GM23338 (cell line): Measurements from ENCODE around the gene MAST4. TPM values are rescaled to one million over a fixed set of nuclear protein-coding genes. Genes with fewer than 3 reads are reported as not detected.

Source experiments
- ATAC-seq: fragments of 200-7000 bp; cut with Tn5 transposase; 3 replicates; pipeline ENCODE4 v1.9.1; 2020
- DNase-seq: peaks from one replicate; pipeline ENCODE4 v3.0.0-alpha.2; 2015; ENCODE audit warnings: low spot score
- H2AFZ ChIP-seq: fragments of 200-600 bp; sonication (generic); 2 replicates; pipeline ENCODE4 v1.8.0; 2016; ENCODE audit warnings: antibody characterized with exemption, mild to moderate bottlenecking, moderate library complexity
- H3F3A ChIP-seq: fragments of 200-600 bp; sonication (generic); replicated peaks from 2 replicates; pipeline ENCODE4 v1.8.0; 2017; ENCODE audit warnings: antibody characterized with exemption, mixed run types, low read depth
- H3K27ac ChIP-seq: fragments of 200-600 bp; sonication (generic); 2 replicates; pipeline ENCODE4 v1.6.1; 2016; ENCODE audit warnings: low read depth
- H3K27me3 ChIP-seq: fragments of 200-600 bp; sonication (generic); 2 replicates; pipeline ENCODE4 v1.8.0; 2016; ENCODE audit warnings: mild to moderate bottlenecking, mixed run types, moderate library complexity; ENCODE audit not compliant: insufficient read depth
- H3K36me3 ChIP-seq: fragments of 200-600 bp; sonication (generic); 2 replicates; pipeline ENCODE4 v1.8.0; 2016; ENCODE audit warnings: mild to moderate bottlenecking; ENCODE audit not compliant: insufficient read depth
- H3K4me1 ChIP-seq: fragments of 200-600 bp; sonication (generic); 2 replicates; pipeline ENCODE4 v1.8.0; 2016; ENCODE audit warnings: mild to moderate bottlenecking, moderate library complexity; ENCODE audit not compliant: insufficient read depth
- H3K4me2 ChIP-seq: fragments of 200-600 bp; sonication (generic); 2 replicates; pipeline ENCODE4 v1.7.1; 2017; ENCODE audit warnings: mixed run types
- H3K4me3 ChIP-seq: fragments of 200-600 bp; sonication (generic); 2 replicates; pipeline ENCODE4 v1.6.1; 2016; ENCODE audit warnings: mixed run types
- H3K79me2 ChIP-seq: fragments of 200-600 bp; sonication (generic); replicated peaks from 2 replicates; pipeline ENCODE4 v1.8.0; 2017; ENCODE audit warnings: mild to moderate bottlenecking; ENCODE audit not compliant: insufficient read depth
- H3K9me2 ChIP-seq: fragments of 200-600 bp; sonication (generic); 2 replicates; pipeline ENCODE4 v1.8.0; 2017; ENCODE audit not compliant: insufficient read depth
- H4K20me1 ChIP-seq: fragments of 200-600 bp; sonication (generic); replicated peaks from 2 replicates; pipeline ENCODE4 v1.8.0; 2017; ENCODE audit warnings: mild to moderate bottlenecking; ENCODE audit not compliant: insufficient read depth
- H3K27ac Mint-ChIP-seq: 2 replicates; pipeline ENCODE4 v1.8.0; 2020; ENCODE audit warnings: inconsistent platforms, mild to moderate bottlenecking, moderate library complexity, mixed read lengths
- H3K27me3 Mint-ChIP-seq: 3 replicates; pipeline ENCODE4 v1.8.0; 2022; ENCODE audit warnings: low read depth, mild to moderate bottlenecking, moderate library complexity, mixed read lengths, inconsistent platforms; ENCODE audit not compliant: insufficient read depth, poor library complexity
- H3K36me3 Mint-ChIP-seq: 3 replicates; pipeline ENCODE4 v1.8.0; 2021; ENCODE audit warnings: low read depth, mild to moderate bottlenecking, inconsistent platforms, moderate library complexity, mixed read lengths
- H3K4me1 Mint-ChIP-seq: 3 replicates; pipeline ENCODE4 v1.8.0; 2020; ENCODE audit warnings: mild to moderate bottlenecking, inconsistent platforms, mixed read lengths
- H3K4me3 Mint-ChIP-seq: 3 replicates; pipeline ENCODE4 v1.8.0; 2021; ENCODE audit warnings: moderate library complexity, mild to moderate bottlenecking, inconsistent platforms, mixed read lengths
- H3K9me3 Mint-ChIP-seq: 3 replicates; pipeline ENCODE4 v1.8.0; 2020; ENCODE audit warnings: moderate library complexity, mild to moderate bottlenecking, inconsistent platforms, mixed read lengths
- CREB1 ChIP-seq: fragments of 250-450 bp; sonication (Bioruptor Pico); IDR thresholded peaks from 2 replicates; pipeline ENCODE4 v1.5.0; 2020; ENCODE audit warnings: low read depth, mild to moderate bottlenecking, moderate library complexity
- ETS1 ChIP-seq: IDR thresholded peaks from 2 replicates; pipeline ENCODE4 v1.6.1; 2016; ENCODE audit warnings: antibody characterized with exemption
- POLR2AphosphoS5 ChIP-seq: IDR thresholded peaks from 2 replicates; pipeline ENCODE4 v1.6.1; 2016; ENCODE audit warnings: antibody characterized with exemption, low read depth
- STAT1 ChIP-seq: IDR thresholded peaks from one replicate; pipeline ENCODE4 v1.6.1; 2016; ENCODE audit warnings: antibody characterized with exemption; ENCODE audit not compliant: unreplicated experiment
- ZNF114 ChIP-seq: fragments of 250-450 bp; sonication (Bioruptor Pico); IDR thresholded peaks from 2 replicates; pipeline ENCODE4 v1.5.0; 2020; ENCODE audit warnings: mild to moderate bottlenecking, moderate library complexity
- ZNF331 ChIP-seq: fragments of 250-450 bp; sonication (Bioruptor Pico); IDR thresholded peaks from 2 replicates; pipeline ENCODE4 v1.5.0; 2020; ENCODE audit warnings: low read depth, mild to moderate bottlenecking, moderate library complexity
- ZNF462 ChIP-seq: fragments of 250-450 bp; sonication (Bioruptor Pico); IDR thresholded peaks from 2 replicates; pipeline ENCODE4 v1.5.0; 2020; ENCODE audit warnings: mild to moderate bottlenecking, moderate library complexity
- polyA plus RNA-seq: library from polyadenylated mRNA; unstranded; fragments of >200 nt; fragmentation: Nextera tagmentation; extraction: Ambion mirVana; gene quantifications from 2 replicates; pipeline ENCODE4 v1.2.1, GENCODE V29; 2016
- total RNA-seq: library from RNA; depleted of rRNA; stranded (reverse); fragments of >200 nt; shearing (Covaris generic); gene quantifications from 2 replicates; pipeline ENCODE4 v1.2.3, GENCODE V29; 2014

Gene MAST4
- total and polyA plus RNA-seq, 2 experiments from 2014 or later, result 3.6 to 8.5 TPM

- Mint-ChIP-seq H3K27me3 (peaks cover 6% of the 10 kb centered on the region), H3K9me3 (no peaks in the 10 kb centered on the region), H3K4me3 (no peak overlapping the region), H3K27ac (peak overlapping the region; percentile 87), H3K36me3 (no peaks in the 10 kb centered on the region), H3K4me1 (peaks cover 29% of the 10 kb centered on the region)
- Histone ChIP-seq H3K79me2 (no peaks in the 10 kb centered on the region), H3K36me3 (no peaks in the 10 kb centered on the region), H3K4me2 (no peak overlapping the region; the same call in 1 of the 2 replicates), H3K4me1 (peaks cover 31% of the 10 kb centered on the region), H3K27me3 (no peaks in the 10 kb centered on the region), H4K20me1 (no peaks in the 10 kb centered on the region), H2AFZ (no peak overlapping the region), H3K4me3 (no peak overlapping the region), H3K9me2 (no peaks in the 10 kb centered on the region; the same call in 1 of the 2 replicates), H3F3A (no peaks in the 10 kb centered on the region), H3K27ac (peak overlapping the region; percentile 67; the same call in 1 of the 2 replicates)
- ATAC-seq, result peak; percentile 65
- peak; percentile 69 for DNase-seq
- no peak for TF ChIP-seq ZNF331 (CRISPR knock-in tag)
- no peak for TF ChIP-seq CREB1 (CRISPR knock-in tag)
- no peak for TF ChIP-seq STAT1
- TF ChIP-seq ZNF114 (CRISPR knock-in tag), result no peak
- no peak for TF ChIP-seq ETS1
- TF ChIP-seq POLR2AphosphoS5, result no peak
- 0 out of 2 replicates have a peak, but pooled peaks have one; percentile 21 for TF ChIP-seq ZNF462 (CRISPR knock-in tag)
These were observed 367.4 kb downstream of the MAST4 start for GRCh38 chr5:66963559-66963971.
